Ecto neural progenitor cell (in vitro differentiated cells): ENCODE results near the gene MUSTN1.

Experiments used
- DNase-seq: peaks from one replicate; pipeline ENCODE4 v3.0.0-alpha.2; 2018; ENCODE audit warnings: low spot score

Gene MUSTN1

GRCh38 chr3:52852419-52852818 is 17.6 kb upstream of the MUSTN1 start:
- no peak for DNase-seq

GRCh38 chr3:52851348-52851747 is 16.5 kb upstream of the MUSTN1 start:
- peak; percentile 79 for DNase-seq

GRCh38 chr3:52849656-52850055 is 14.8 kb upstream of the MUSTN1 start:
- no peak for DNase-seq

- DNase-seq = no peak
Observed at GRCh38 chr3:52848617-52849016, 13.8 kb upstream of the MUSTN1 start.

GRCh38 chr3:52847726-52848125 is 12.9 kb upstream of the MUSTN1 start:
- DNase-seq = no peak

- DNase-seq = no peak
Observed at GRCh38 chr3:52847241-52847640, 12.4 kb upstream of the MUSTN1 start.

GRCh38 chr3:52846432-52846965 is 11.7 kb upstream of the MUSTN1 start:
- no peak for DNase-seq

GRCh38 chr3:52845691-52846431 is 11.0 kb upstream of the MUSTN1 start:
- DNase-seq = no peak

GRCh38 chr3:52845157-52845556 is 10.3 kb upstream of the MUSTN1 start:
- no peak for DNase-seq

- DNase-seq = no peak
Observed at GRCh38 chr3:52844290-52844975, 9.6 kb upstream of the MUSTN1 start.

- DNase-seq = no peak
Observed at GRCh38 chr3:52843881-52844280, 9.1 kb upstream of the MUSTN1 start.

GRCh38 chr3:52843108-52843865 is 8.5 kb upstream of the MUSTN1 start:
- DNase-seq = no peak

- no peak for DNase-seq
Observed at GRCh38 chr3:52842424-52842823, 7.6 kb upstream of the MUSTN1 start.

GRCh38 chr3:52841981-52842340 is 7.1 kb upstream of the MUSTN1 start:
- no peak for DNase-seq

- no peak for DNase-seq
Observed at GRCh38 chr3:52841211-52841980, 6.6 kb upstream of the MUSTN1 start.

- no peak for DNase-seq
Observed at GRCh38 chr3:52839892-52840545, 5.2 kb upstream of the MUSTN1 start.

GRCh38 chr3:52839268-52839575 is 4.4 kb upstream of the MUSTN1 start:
- DNase-seq = no peak

- DNase-seq = no peak
Observed at GRCh38 chr3:52838561-52839267, 3.9 kb upstream of the MUSTN1 start.

GRCh38 chr3:52836986-52837385 is 2.2 kb upstream of the MUSTN1 start:
- DNase-seq = no peak

- DNase-seq = no peak
Observed at GRCh38 chr3:52836471-52836845, 1.6 kb upstream of the MUSTN1 start.
